ENCODE results near the gene WDR83. TPM values are rescaled to one million over a fixed set of nuclear protein-coding genes. Genes with fewer than 3 reads are reported as not detected.
"Not testable (repeated sequence)": the region's sequence is repeated elsewhere in the genome, so short reads cannot be mapped to it uniquely, and the experiment has no call there.

Gene WDR83
- total RNA-seq, 3 donors from 2014 or later (not counting 1 experiment from before 2014, with no cell fraction given) = 17.0 to 25.8 (median 25.1) TPM

DNA sequence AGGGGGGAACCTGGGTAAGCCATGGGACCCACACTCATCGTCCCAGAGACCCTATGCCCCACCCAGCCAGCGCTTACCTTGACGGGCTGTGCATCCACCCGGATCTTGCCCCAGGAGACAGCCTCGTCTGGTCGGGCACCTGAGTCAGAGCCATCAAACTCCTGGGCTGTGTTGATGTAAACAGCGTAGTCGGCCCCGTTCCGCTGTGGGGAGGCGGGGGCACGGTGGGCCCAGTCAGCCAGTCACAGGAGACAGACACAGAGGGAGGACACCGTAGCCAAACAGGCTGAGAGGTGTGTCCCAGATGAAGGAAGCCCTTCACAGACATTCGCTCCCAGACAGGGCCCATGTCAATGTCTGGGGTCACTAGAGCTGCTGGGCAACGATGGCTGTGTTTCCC is 9.3 kb downstream of the WDR83 start:
- intact Hi-C loops (cut with micrococcal nuclease) = loop anchor here (10.0 kb wide), 1 partner anchor 119 kb away; the partner anchor contains the start of gene JUNB
- no peak for DNase-seq
- H3K4me1 ChIP-seq (ENCODE audit: control insufficient read depth, insufficient read depth, low read length) = peaks cover 12% of the 10 kb centered on the region
- WGBS (ENCODE audit: insufficient coverage) = 93% methylated on average over 15 of the region's 15 CpGs
- H3K36me3 ChIP-seq (ENCODE audit: control insufficient read depth, insufficient read depth, low read length) = peaks cover 52% of the 10 kb centered on the region
- no peak for ATAC-seq
- Mint-ChIP-seq H3K27me3 (ENCODE audit: low read depth in 2 of 2) (no peaks in the 10 kb centered on the region), H3K4me1 (peaks cover 25 to 39% of the 10 kb centered on the region in 2 donors), H3K36me3 (no peaks in the 10 kb centered on the region), H3K4me3 (no peak overlapping the region), H3K27ac (peak overlapping the region; percentile 60 to 70), H3K9me3 (no peaks in the 10 kb centered on the region)
- H3K9me3 ChIP-seq (ENCODE audit: control insufficient read depth, insufficient read depth, low read length) = no peaks in the 10 kb centered on the region
- H3K27ac ChIP-seq (ENCODE audit: low read length) = no peak overlapping the region
- H3K4me3 ChIP-seq (ENCODE audit: low read length) = no peak overlapping the region
- TF ChIP-seq, protein P1, sequence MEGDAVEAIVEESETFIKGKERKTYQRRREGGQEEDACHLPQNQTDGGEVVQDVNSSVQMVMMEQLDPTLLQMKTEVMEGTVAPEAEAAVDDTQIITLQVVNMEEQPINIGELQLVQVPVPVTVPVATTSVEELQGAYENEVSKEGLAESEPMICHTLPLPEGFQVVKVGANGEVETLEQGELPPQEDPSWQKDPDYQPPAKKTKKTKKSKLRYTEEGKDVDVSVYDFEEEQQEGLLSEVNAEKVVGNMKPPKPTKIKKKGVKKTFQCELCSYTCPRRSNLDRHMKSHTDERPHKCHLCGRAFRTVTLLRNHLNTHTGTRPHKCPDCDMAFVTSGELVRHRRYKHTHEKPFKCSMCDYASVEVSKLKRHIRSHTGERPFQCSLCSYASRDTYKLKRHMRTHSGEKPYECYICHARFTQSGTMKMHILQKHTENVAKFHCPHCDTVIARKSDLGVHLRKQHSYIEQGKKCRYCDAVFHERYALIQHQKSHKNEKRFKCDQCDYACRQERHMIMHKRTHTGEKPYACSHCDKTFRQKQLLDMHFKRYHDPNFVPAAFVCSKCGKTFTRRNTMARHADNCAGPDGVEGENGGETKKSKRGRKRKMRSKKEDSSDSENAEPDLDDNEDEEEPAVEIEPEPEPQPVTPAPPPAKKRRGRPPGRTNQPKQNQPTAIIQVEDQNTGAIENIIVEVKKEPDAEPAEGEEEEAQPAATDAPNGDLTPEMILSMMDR (IDR thresholded peaks at IDR 0.05) = no peak
- no peaks in the 10 kb centered on the region for H3K27me3 ChIP-seq (ENCODE audit: control insufficient read depth, insufficient read depth, low read length)

DNA sequence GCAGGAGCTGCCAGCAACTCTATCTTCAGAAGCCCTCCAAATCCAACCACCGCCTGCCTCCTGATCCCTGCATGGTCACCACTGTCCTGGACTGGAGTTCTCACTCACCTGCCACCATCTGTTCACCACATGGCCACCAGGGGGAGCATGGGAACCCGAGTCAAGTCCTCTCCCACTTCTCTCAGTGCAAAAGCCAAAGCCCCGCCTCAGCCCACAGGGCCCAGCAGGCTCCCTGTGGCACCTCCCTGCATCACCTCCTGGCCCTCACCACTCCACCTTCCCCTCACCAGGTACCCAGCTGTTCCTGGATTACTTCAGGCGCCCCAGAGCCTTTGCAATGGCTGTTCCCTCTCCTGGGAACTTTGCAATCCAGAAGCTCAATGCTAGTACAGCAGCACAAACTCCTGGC is 9.8 kb downstream of the WDR83 start:
- intact Hi-C loops (cut with micrococcal nuclease) = loop anchor here (10.0 kb wide), 1 partner anchor 118 kb away; the partner anchor contains the start of gene JUNB
- peaks cover 52% of the 10 kb centered on the region for H3K36me3 ChIP-seq (ENCODE audit: control insufficient read depth, insufficient read depth, low read length)
- H3K27me3 Mint-ChIP-seq (ENCODE audit: low read depth in 2 of 2) = no peaks in the 10 kb centered on the region
- H3K4me3 ChIP-seq (ENCODE audit: low read length) = no peak overlapping the region
- no peaks in the 10 kb centered on the region for H3K27me3 ChIP-seq (ENCODE audit: control insufficient read depth, insufficient read depth, low read length)
- peak overlapping the region; percentile 60 to 70 for H3K27ac Mint-ChIP-seq
- peak; percentile 50 to 64 (median 54) for ATAC-seq
- WGBS (ENCODE audit: insufficient coverage) = 33% methylated on average over 4 of the region's 4 CpGs
- TF ChIP-seq, protein P1 (IDR thresholded peaks at IDR 0.05) = peak; percentile 81
- H3K9me3 ChIP-seq (ENCODE audit: control insufficient read depth, insufficient read depth, low read length) = no peaks in the 10 kb centered on the region
- H3K4me3 Mint-ChIP-seq = no peak overlapping the region
- peak; percentile 78 to 89 for DNase-seq
- H3K4me1 Mint-ChIP-seq = peaks cover 29 to 44% of the 10 kb centered on the region in 2 donors
- peaks cover 17% of the 10 kb centered on the region for H3K4me1 ChIP-seq (ENCODE audit: control insufficient read depth, insufficient read depth, low read length)
- H3K9me3 Mint-ChIP-seq = no peaks in the 10 kb centered on the region
- no peaks in the 10 kb centered on the region for H3K36me3 Mint-ChIP-seq
- no peak overlapping the region for H3K27ac ChIP-seq (ENCODE audit: low read length)

GRCh38 chr19:12676928-12677327 is 10.3 kb downstream of the WDR83 start:
- H3K36me3 Mint-ChIP-seq = no peaks in the 10 kb centered on the region
- no peaks in the 10 kb centered on the region for H3K9me3 ChIP-seq (ENCODE audit: control insufficient read depth, insufficient read depth, low read length)
- intact Hi-C loops (cut with micrococcal nuclease) = loop anchor here (10.0 kb wide), 1 partner anchor 118 kb away; the partner anchor contains the start of gene JUNB
- H3K27me3 ChIP-seq (ENCODE audit: control insufficient read depth, insufficient read depth, low read length) = no peaks in the 10 kb centered on the region
- peaks cover 18% of the 10 kb centered on the region for H3K4me1 ChIP-seq (ENCODE audit: control insufficient read depth, insufficient read depth, low read length)
- peak overlapping the region; percentile 60 to 70 for H3K27ac Mint-ChIP-seq
- 95% methylated on average over 10 of the region's 12 CpGs for WGBS (ENCODE audit: insufficient coverage)
- no peak overlapping the region for H3K4me3 ChIP-seq (ENCODE audit: low read length)
- no peaks in the 10 kb centered on the region for H3K27me3 Mint-ChIP-seq (ENCODE audit: low read depth in 2 of 2)
- TF ChIP-seq, protein P1 (IDR thresholded peaks at IDR 0.05) = no peak
- H3K27ac ChIP-seq (ENCODE audit: low read length) = no peak overlapping the region
- H3K4me1 Mint-ChIP-seq = peaks cover 30 to 43% of the 10 kb centered on the region in 2 donors
- H3K9me3 Mint-ChIP-seq = no peaks in the 10 kb centered on the region
- H3K36me3 ChIP-seq (ENCODE audit: control insufficient read depth, insufficient read depth, low read length) = peaks cover 52% of the 10 kb centered on the region
- no peak for DNase-seq
- no peak overlapping the region for H3K4me3 Mint-ChIP-seq
- no peak for ATAC-seq

GRCh38 chr19:12678039-12678438 is 11.4 kb downstream of the WDR83 start:
- H3K4me3 ChIP-seq (ENCODE audit: low read length); DNase-seq; ATAC-seq; H3K27ac ChIP-seq (ENCODE audit: low read length); H3K27ac Mint-ChIP-seq; H3K27me3 ChIP-seq (ENCODE audit: control insufficient read depth, insufficient read depth, low read length); H3K9me3 Mint-ChIP-seq; H3K27me3 Mint-ChIP-seq (ENCODE audit: low read depth in 2 of 2); H3K4me3 Mint-ChIP-seq; H3K9me3 ChIP-seq (ENCODE audit: control insufficient read depth, insufficient read depth, low read length); H3K36me3 Mint-ChIP-seq: not testable (repeated sequence)
- WGBS (ENCODE audit: insufficient coverage) = 97% methylated on average over 5 of the region's 5 CpGs
- Histone ChIP-seq H3K36me3 (ENCODE audit: control insufficient read depth, insufficient read depth, low read length) (peaks cover 48% of the 10 kb centered on the region), H3K4me1 (ENCODE audit: control insufficient read depth, insufficient read depth, low read length) (peaks cover 23% of the 10 kb centered on the region)
- H3K4me1 Mint-ChIP-seq = peaks cover 26 to 39% of the 10 kb centered on the region in 2 donors
- intact Hi-C loops (cut with micrococcal nuclease) = loop anchor here (10.0 kb wide), 1 partner anchor 117 kb away; the partner anchor contains the start of gene JUNB

All from natural killer cell (primary cell).